ENCODE measurements around the gene EVA1C. TPM values are rescaled to one million over a fixed set of nuclear protein-coding genes. Genes with fewer than 3 reads are reported as not detected.

The EVA1C gene
- total and polyA plus RNA-seq, 2 donors (not counting 3 experiments of a cell fraction or from before 2014, with no cell fraction given): 22.8 to 38.6 TPM

GRCh38 chr21:32483293-32483595 is 70.7 kb downstream of the EVA1C start:
- H3K4me1 ChIP-seq (ENCODE audit: control insufficient read depth, extremely low read depth, insufficient read depth, low read length): peaks cover 16% of the 10 kb centered on the region
- DNase-seq (ENCODE audit: low read depth, low spot score): no peak
- H3K9me3 ChIP-seq (replicated peaks; ENCODE audit: control insufficient read depth, insufficient read depth, low read length): no peaks in the 10 kb centered on the region
- H3K4me3 ChIP-seq (replicated peaks in 1 of 3; ENCODE audit: insufficient read depth in 1 of 3, low read depth in 1 of 3, low read length in 3 of 3): no peak overlapping the region
- no peak overlapping the region for H3K4me2 ChIP-seq (ENCODE audit: insufficient read depth, low read length)
- H3K27ac ChIP-seq (ENCODE audit: insufficient read depth, low read depth, low read length): no peak overlapping the region
- BruUV-seq (replicated peaks): no TSS peak
- no peak overlapping the region for H3K9ac ChIP-seq (replicated peaks; ENCODE audit: extremely low read depth, insufficient read depth, low read length)
- dilution Hi-C loops (cut with MboI; ENCODE audit: extremely low pct_ligation_motif_present, low sequenced_read_pairs): no loop called here
- intact Hi-C loops (cut with micrococcal nuclease): no loop called here
- TF ChIP-seq MAX (IDR thresholded peaks at IDR 0.05; ENCODE audit: insufficient read depth, insufficient read length) (no peak), JUN (IDR thresholded peaks at IDR 0.05; ENCODE audit: borderline replicate concordance, insufficient read depth, insufficient read length, low read depth) (no peak), CTCF (IDR thresholded peaks at IDR 0.05; ENCODE audit: extremely low read depth in 1 of 2, insufficient read depth in 1 of 2, low read depth in 1 of 2, low read length in 2 of 2) (no peak), POLR2AphosphoS5 (IDR thresholded peaks at IDR 0.05; ENCODE audit: insufficient read depth, low read depth, low read length) (no peak), GATA2 (IDR thresholded peaks at IDR 0.05; ENCODE audit: insufficient read depth, insufficient read length, low read depth, low read length) (no peak), FOS (IDR thresholded peaks at IDR 0.05; ENCODE audit: borderline replicate concordance, insufficient read depth, low read length) (no peak), MYC (IDR thresholded peaks at IDR 0.05; ENCODE audit: low read depth, low read length) (no peak), EZH2 (IDR thresholded peaks at IDR 0.05; ENCODE audit: borderline replicate concordance, low read depth, low read length, severe bottlenecking) (no peak), POLR2A (IDR thresholded peaks at IDR 0.05; ENCODE audit: low read depth, low read length) (no peak)
- no peaks in the 10 kb centered on the region for H4K20me1 ChIP-seq (replicated peaks; ENCODE audit: control insufficient read depth, extremely low read depth, insufficient read depth, low read length)
- CTCF ChIA-PET: interaction anchor here (1.0 to 2.1 kb wide), 4 partner anchors 37 to 80 kb away, joined by 3 to 5 read pairs (median 3); no protein-coding TSS in a partner anchor
- no peak for FAIRE-seq
- POLR2A ChIA-PET: interaction anchor here (0.7 kb wide), 1 partner anchor 129 kb away, joined by 11 read pairs; the partner anchor contains the start of gene CFAP298
- no peak overlapping the region for H2AFZ ChIP-seq (ENCODE audit: low read depth, low read length)
- no peaks in the 10 kb centered on the region for H3K27me3 ChIP-seq (ENCODE audit: control insufficient read depth in 2 of 2, insufficient read depth in 2 of 2, low read length in 2 of 2)
- H3K9me1 ChIP-seq (replicated peaks; ENCODE audit: control insufficient read depth, extremely low read depth, insufficient read depth, low read length): no peaks in the 10 kb centered on the region
- no peaks in the 10 kb centered on the region for H3K36me3 ChIP-seq (ENCODE audit: control insufficient read depth in 2 of 2, extremely low read depth in 1 of 2, insufficient read depth in 2 of 2, low read length in 2 of 2)
- no peaks in the 10 kb centered on the region for H3K79me2 ChIP-seq (ENCODE audit: control insufficient read depth, insufficient read depth, low read length)

Data from endothelial cell of umbilical vein (primary cell).